KOPT-K1 (cell line): Measurements from ENCODE around the gene CALML4.
A peak's percentile ranks its signal among the peaks of the same experiment; 100 is the strongest.
"Not testable (repeated sequence)": the region's sequence is repeated elsewhere in the genome, so short reads cannot be mapped to it uniquely, and the experiment has no call there.

ENCODE experiments used
- H3K27ac ChIP-seq: fragments of 200-600 bp; sonication (generic); 2 replicates; pipeline ENCODE4 v1.5.1; 2016; ENCODE audit warnings: antibody characterized with exemption, mild to moderate bottlenecking, low read depth, low read length; ENCODE audit not compliant: poor library complexity, severe bottlenecking
- H3K36me3 ChIP-seq: fragments of 200-600 bp; sonication (generic); 2 replicates; pipeline ENCODE4 v1.5.1; 2017; ENCODE audit warnings: antibody characterized with exemption, mild to moderate bottlenecking, low read length, moderate library complexity; ENCODE audit not compliant: insufficient read depth
- H3K9me3 ChIP-seq: fragments of 200-600 bp; sonication (generic); 2 replicates; pipeline ENCODE4 v1.5.1; 2017; ENCODE audit warnings: antibody characterized with exemption, low read length, mild to moderate bottlenecking; ENCODE audit not compliant: insufficient read depth, poor library complexity, severe bottlenecking

The CALML4 gene

GRCh38 chr15:68229386-68230156, 24.4 kb upstream of the CALML4 start, which contains the start of gene CLN6:
TSS of gene CLN6 (minus strand) at chr15:68229728. CDS start at chr15:68229584, 144 bp downstream.
- Histone ChIP-seq H3K27ac (peak within 1 kb of the TSS; percentile 85), H3K36me3 (no peaks in the 10 kb centered on the region), H3K9me3 (no peaks in the 10 kb centered on the region)

GRCh38 chr15:68228971-68229385, 23.8 kb upstream of the CALML4 start:
- Histone ChIP-seq H3K36me3 (no peaks in the 10 kb centered on the region), H3K27ac (peak overlapping the region; percentile 85), H3K9me3 (no peaks in the 10 kb centered on the region)

- Histone ChIP-seq H3K9me3 (no peaks in the 10 kb centered on the region), H3K36me3 (peaks cover 3% of the 10 kb centered on the region; the same call in 1 of the 2 replicates), H3K27ac (peak overlapping the region; percentile 85)
Measured at GRCh38 chr15:68228143-68228970, 23.2 kb upstream of the CALML4 start.

GRCh38 chr15:68227643-68228142, 22.6 kb upstream of the CALML4 start:
- H3K36me3 ChIP-seq: peaks cover 8% of the 10 kb centered on the region; the same call in 1 of the 2 replicates
- peaks cover 5% of the 10 kb centered on the region for H3K9me3 ChIP-seq
- peak overlapping the region; percentile 85 for H3K27ac ChIP-seq

DNA sequence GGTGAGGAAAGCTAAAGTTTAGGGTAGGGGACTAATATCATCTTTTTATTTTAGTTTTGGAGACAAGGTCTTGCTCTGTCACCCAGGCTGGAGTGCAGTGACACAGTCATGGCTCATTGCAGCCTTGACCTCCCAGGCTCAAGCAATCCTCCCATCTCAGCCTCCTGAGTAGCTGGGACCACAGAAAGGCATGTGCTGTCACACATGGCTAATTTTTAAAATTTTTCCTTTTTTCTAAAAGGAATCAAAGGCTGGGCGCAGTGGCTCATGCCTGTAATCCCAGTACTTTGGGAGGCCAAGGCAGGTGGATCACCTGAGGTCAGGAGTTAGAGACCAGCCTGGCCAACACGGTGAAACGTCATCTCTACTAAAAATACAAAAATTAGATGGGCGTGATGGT, 20.3 kb upstream of the CALML4 start:
- not testable (repeated sequence) for H3K9me3 ChIP-seq, H3K36me3 ChIP-seq
- H3K27ac ChIP-seq: peak overlapping the region; percentile 23

DNA sequence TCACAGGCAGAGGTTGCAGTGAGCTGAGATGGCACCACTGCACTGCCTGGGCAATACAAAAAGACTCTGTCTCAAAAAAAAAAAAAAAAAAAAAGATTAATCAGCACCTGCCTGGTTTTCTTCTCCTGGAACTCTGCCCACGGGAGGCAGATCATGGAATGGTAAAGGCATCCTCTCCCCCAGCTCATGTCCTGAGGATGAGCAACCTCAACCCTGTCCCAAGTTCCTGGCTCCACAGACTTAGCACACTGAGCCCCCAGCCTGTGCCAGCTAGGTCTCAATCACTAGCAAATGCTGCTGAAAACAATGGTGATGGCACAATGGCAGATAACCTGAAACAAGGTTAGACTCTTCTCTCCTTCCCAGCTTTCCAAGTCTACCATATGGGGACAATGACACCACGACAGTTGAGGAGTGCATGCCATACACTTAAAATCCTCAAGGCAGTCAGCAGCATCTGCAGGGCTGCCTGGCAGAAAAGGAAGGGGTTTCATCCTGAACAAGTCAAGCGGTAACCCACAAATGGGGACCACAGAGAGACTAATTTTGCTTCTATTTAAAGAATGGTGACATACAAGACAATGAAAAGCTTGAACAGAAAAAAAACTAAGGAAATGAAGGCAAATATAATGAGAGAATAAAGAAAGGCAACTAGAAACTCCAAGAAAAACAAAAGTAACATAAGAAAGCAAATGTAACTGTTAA, 19.6 kb upstream of the CALML4 start:
- Histone ChIP-seq H3K27ac (peak overlapping the region; percentile 23), H3K36me3 (peaks cover 16% of the 10 kb centered on the region; the same call in 1 of the 2 replicates)

GRCh38 chr15:68224108-68224507, 19.0 kb upstream of the CALML4 start:
- Histone ChIP-seq H3K36me3 (peaks cover 22% of the 10 kb centered on the region; the same call in 1 of the 2 replicates), H3K9me3 (peaks cover 5% of the 10 kb centered on the region), H3K27ac (no peak overlapping the region)

More for the DNA sequence above, 19.6 kb upstream of the CALML4 start:
- peaks cover 5% of the 10 kb centered on the region for H3K9me3 ChIP-seq

- peaks cover 31% of the 10 kb centered on the region; the same call in 1 of the 2 replicates for H3K36me3 ChIP-seq
- no peak overlapping the region for H3K27ac ChIP-seq
- peaks cover 5% of the 10 kb centered on the region for H3K9me3 ChIP-seq
Measured at GRCh38 chr15:68223171-68223570, 18.0 kb upstream of the CALML4 start.

DNA sequence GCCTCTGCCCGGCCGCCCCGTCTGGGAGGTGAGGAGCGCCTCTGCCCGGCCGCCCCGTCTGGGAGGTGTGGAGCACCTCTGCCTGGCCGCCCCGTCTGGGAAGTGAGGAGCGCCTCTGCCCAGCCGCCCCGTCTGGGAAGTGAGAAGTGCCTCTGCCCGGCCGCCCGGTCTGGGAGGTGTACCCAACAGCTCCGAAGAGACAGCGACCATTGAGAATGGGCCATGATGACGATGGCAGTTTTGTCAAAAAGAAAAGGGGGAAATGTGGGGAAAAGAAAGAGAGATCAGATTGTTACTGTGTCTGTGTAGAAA, 17.3 kb upstream of the CALML4 start:
- H3K27ac ChIP-seq, H3K9me3 ChIP-seq: not testable (repeated sequence)
- H3K36me3 ChIP-seq: peaks cover 39% of the 10 kb centered on the region

DNA sequence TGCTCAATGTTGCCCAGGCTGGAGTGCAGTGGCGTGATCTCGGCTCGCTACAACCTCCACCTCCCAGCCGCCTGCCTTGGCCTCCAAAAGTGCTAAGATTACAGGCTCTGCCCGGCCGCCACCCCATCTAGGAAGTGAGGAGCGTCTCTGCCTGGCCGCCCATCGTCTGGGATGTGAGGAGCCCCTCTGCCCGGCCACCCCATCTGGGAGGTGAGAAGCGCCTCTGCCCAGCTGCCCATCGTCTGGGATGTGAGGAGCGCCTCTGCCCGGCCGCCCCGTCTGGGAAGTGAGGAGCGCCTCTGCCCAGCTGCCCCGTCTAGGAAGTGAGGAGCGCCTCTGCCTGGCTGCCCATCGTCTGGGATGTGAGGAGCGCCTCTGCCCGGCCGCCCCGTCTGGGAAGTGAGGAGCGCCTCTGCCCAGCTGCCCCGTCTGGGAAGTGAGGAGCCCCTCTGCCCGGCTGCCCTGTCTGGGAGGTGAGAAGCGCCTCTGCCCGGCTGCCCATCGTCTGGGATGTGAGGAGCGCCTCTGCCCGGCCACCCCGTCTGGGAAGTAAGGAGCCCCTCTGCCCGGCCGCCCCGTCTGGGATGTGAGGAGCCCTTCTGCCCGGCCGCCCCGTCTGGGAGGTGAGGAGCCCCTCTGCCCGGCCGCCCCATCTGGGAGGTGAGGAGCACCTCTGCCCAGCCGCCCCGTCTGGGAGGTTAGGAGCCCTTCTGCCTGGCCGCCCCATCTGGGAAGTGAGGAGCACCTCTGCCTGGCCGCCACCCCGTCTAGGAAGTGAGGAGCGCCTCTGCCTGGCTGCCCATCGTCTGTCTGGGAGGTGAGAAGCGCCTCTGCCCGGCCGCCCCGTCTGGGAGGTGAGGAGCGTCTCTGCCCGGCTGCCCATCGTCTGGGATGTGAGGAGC, 16.6 kb upstream of the CALML4 start:
- not testable (repeated sequence) for H3K27ac ChIP-seq, H3K9me3 ChIP-seq
- peaks cover 45% of the 10 kb centered on the region for H3K36me3 ChIP-seq

GRCh38 chr15:68220967-68221366, 15.8 kb upstream of the CALML4 start:
- H3K9me3 ChIP-seq: peaks cover 5% of the 10 kb centered on the region
- H3K27ac ChIP-seq: no peak overlapping the region
- peaks cover 53% of the 10 kb centered on the region for H3K36me3 ChIP-seq

DNA sequence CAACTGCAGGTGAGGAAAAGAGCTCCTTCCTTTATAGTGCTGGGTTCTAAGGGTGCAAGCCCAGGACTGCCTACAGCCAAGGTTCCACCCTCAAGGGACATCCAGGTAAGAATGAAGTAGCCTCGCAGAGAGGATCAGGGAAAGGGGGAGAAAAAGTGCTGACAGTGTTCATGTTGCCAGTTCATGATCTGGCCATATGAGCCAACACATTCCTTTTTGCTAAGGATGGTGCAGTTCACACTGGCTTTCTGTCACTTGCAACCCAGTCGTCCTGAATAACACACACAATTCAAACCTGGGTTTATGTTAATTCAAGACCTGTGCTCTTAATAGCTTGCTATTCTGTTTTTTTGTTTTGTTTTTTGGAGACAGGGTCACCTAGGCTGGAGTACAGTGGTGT, 15.4 kb upstream of the CALML4 start:
- H3K36me3 ChIP-seq: peaks cover 58% of the 10 kb centered on the region
- H3K27ac ChIP-seq: no peak overlapping the region

GRCh38 chr15:68218847-68219798, 14.0 kb upstream of the CALML4 start:
- no peak overlapping the region for H3K27ac ChIP-seq
- peaks cover 5% of the 10 kb centered on the region for H3K9me3 ChIP-seq
- peaks cover 71% of the 10 kb centered on the region for H3K36me3 ChIP-seq

More for the DNA sequence above, 15.4 kb upstream of the CALML4 start:
- peaks cover 5% of the 10 kb centered on the region for H3K9me3 ChIP-seq
